Body of pancreas (tissue), 4 donors: ENCODE measurements around the gene RSRC1. TPM values are rescaled to one million over a fixed set of nuclear protein-coding genes. Genes with fewer than 3 reads are reported as not detected.

ENCODE experiments used
- ATAC-seq: fragments of 150-250 bp; one replicate; pipeline ENCODE4 v1.9.1; 2016
- DNase-seq, 4 donors: peaks; one replicate each; pipeline ENCODE4 v3.0.0-alpha.2; 2019
- H3K27ac ChIP-seq, 4 donors: fragments of 200-600 bp; sonication (generic); 1 replicate in 3 of 4; 2 replicates in 1 of 4; pipeline versions ENCODE4 v1.5.1 to v1.6.1; 2016 to 2019; ENCODE audit warnings: mild to moderate bottlenecking in 1 of 4, mixed read lengths in 1 of 4, moderate library complexity in 1 of 4
- H3K27me3 ChIP-seq, 2 donors: fragments of 200-600 bp; sonication (generic); one replicate each; pipeline ENCODE4 v1.6.0; 2016; ENCODE audit warnings: mild to moderate bottlenecking in 1 of 2
- H3K36me3 ChIP-seq, 2 donors: fragments of 200-600 bp; sonication (generic); replicated peaks in 1 of 2; 2 replicates each; pipeline ENCODE4 v1.5.1; 2016; ENCODE audit warnings: low read depth in 2 of 2; ENCODE audit not compliant: insufficient read depth in 1 of 2
- H3K4me1 ChIP-seq: fragments of 200-600 bp; sonication (generic); one replicate; pipeline ENCODE4 v1.6.0; 2016
- H3K4me3 ChIP-seq, 2 donors: fragments of 200-600 bp; sonication (generic); 1 replicate in 1 of 2; 2 replicates in 1 of 2; pipeline ENCODE4 v1.5.1; 2016 to 2019
- H3K9me3 ChIP-seq, 3 donors: fragments of 200-600 bp; sonication (generic); 1 replicate in 2 of 3; 2 replicates in 1 of 3; pipeline ENCODE4 v1.5.1; 2016
- POLR2A ChIP-seq, 3 donors: fragments of 450-650 bp; IDR thresholded peaks; one replicate each; pipeline ENCODE4 v1.6.1; 2016; ENCODE audit warnings: antibody characterized with exemption in 3 of 3, mild to moderate bottlenecking in 2 of 3
- WGBS, 2 donors: methylation state at CpG; one replicate each; pipeline ENCODE4 v1.1.5; 2017; 5-methylcytosine and 5-hydroxymethylcytosine counted together
- intact Hi-C: fragments of 100-400 bp; cut with DNase I; formaldehyde crosslinking; loops from one replicate; pipeline ENCODE4 v1.15.1; 2023
- total RNA-seq, 2 donors: library from RNA; depleted of rRNA; stranded (reverse); fragments of >200 nt; gene quantifications; one replicate each; pipeline ENCODE4 v1.1.0, GENCODE V29; 2016
- TF ChIP-seq, protein P1 (sequence below), 7 experiments: fragments of 450-650 bp in 4 of 7; fragments of 200-600 bp in 3 of 7; sonication (generic) in 3 of 7; IDR thresholded peaks; one replicate each; pipeline ENCODE4 v1.5.1; 2016 to 2019; ENCODE audit warnings: antibody characterized with exemption in 7 of 7

Gene RSRC1
- total RNA-seq, 2 donors from 2014 or later = 18.5 to 21.5 TPM

DNA sequence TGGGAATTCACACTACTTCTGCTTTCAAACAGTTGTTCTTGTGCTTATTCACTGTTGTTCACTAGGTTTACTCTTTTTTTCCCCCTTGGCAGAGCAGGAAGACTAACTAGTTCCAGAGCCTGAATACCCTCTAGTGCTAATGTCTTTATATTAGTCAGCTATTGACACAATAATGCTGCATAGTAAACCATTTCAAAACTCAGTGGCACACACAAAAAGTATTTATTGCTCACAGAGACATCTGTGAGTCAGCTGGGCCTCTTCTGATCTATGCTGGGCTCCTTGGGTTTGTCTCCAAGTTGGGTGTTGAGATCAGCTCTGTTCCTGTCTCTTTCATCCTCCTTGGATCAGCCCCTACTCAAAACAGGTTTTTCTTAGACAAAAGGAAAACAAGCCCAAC is 51.1 kb downstream of the RSRC1 start:
- Histone ChIP-seq H3K27me3 (no peaks in the 10 kb centered on the region), H3K4me3 (no peak overlapping the region), H3K4me1 (no peaks in the 10 kb centered on the region), H3K9me3 (no peaks in the 10 kb centered on the region), H3K36me3 (no peaks in the 10 kb centered on the region), H3K27ac (no peak overlapping the region)
- no peak for ATAC-seq
- TF ChIP-seq POLR2A (IDR thresholded peaks at IDR 0.05) = no peak
- TF ChIP-seq, protein P1, sequence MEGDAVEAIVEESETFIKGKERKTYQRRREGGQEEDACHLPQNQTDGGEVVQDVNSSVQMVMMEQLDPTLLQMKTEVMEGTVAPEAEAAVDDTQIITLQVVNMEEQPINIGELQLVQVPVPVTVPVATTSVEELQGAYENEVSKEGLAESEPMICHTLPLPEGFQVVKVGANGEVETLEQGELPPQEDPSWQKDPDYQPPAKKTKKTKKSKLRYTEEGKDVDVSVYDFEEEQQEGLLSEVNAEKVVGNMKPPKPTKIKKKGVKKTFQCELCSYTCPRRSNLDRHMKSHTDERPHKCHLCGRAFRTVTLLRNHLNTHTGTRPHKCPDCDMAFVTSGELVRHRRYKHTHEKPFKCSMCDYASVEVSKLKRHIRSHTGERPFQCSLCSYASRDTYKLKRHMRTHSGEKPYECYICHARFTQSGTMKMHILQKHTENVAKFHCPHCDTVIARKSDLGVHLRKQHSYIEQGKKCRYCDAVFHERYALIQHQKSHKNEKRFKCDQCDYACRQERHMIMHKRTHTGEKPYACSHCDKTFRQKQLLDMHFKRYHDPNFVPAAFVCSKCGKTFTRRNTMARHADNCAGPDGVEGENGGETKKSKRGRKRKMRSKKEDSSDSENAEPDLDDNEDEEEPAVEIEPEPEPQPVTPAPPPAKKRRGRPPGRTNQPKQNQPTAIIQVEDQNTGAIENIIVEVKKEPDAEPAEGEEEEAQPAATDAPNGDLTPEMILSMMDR (IDR thresholded peaks at IDR 0.05) = no peak
- intact Hi-C loops = no loop called here
- no peak for DNase-seq

DNA sequence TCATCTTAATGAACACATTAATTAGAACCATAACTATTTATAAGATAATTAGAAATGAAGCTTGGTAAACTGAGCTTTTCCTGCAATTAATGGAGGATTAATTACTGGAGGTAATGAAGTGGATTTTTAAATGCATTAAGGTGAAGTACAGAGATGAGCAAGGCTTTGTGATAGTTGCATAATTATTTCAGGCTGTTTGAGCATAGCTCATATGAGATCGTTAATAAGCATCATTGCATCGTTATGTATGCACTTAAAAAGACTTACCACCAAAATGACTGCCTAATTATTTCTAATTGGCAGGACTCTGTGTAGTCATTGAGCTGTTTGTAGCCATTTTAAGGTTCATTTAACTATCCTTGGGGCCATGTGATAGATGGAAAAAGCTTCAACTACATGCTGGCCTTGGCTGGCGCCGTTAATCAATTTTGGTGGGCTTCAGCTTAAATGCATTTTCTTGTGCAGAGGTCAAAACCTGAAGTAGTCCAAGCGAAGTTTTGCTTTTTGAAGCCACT is 55.3 kb downstream of the RSRC1 start:
- 93 to 96% methylated on average over 5 of the region's 5 CpGs for WGBS, 2 donors
- intact Hi-C loops = no loop called here
- no peak overlapping the region for H3K27ac ChIP-seq
- TF ChIP-seq, protein P1 (IDR thresholded peaks at IDR 0.05) = no peak
- no peak for TF ChIP-seq POLR2A (IDR thresholded peaks at IDR 0.05)
- no peaks in the 10 kb centered on the region for H3K9me3 ChIP-seq
- no peak overlapping the region for H3K4me3 ChIP-seq
- H3K4me1 ChIP-seq = peaks cover 6% of the 10 kb centered on the region
- ATAC-seq (no peak), DNase-seq (no peak)
- no peaks in the 10 kb centered on the region for H3K36me3 ChIP-seq
- H3K27me3 ChIP-seq = no peaks in the 10 kb centered on the region

DNA sequence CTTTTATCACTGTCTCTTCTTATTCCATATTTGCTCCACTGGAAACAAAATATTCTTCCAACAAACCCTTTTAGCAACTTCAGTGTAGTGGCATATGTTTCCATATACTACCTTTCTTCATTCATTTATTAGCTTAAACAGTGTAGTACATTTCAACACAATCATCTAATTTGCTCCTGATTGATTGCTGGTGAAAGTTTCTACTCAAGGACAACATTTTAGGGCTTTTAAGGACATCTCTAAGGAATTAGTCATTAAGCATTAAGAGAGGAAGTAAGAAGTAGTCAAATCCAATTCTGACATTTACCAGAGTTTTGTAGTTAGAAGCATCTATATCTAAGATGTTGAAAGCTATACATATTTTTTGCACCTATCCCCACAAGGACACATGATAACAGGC is 55.8 kb downstream of the RSRC1 start:
- Histone ChIP-seq H3K4me1 (peaks cover 6% of the 10 kb centered on the region), H3K4me3 (no peak overlapping the region), H3K27me3 (no peaks in the 10 kb centered on the region), H3K27ac (no peak overlapping the region), H3K9me3 (no peaks in the 10 kb centered on the region), H3K36me3 (no peaks in the 10 kb centered on the region)
- ATAC-seq (no peak), DNase-seq (no peak)
- intact Hi-C loops = no loop called here
- TF ChIP-seq, protein P1 (IDR thresholded peaks at IDR 0.05) = no peak
- TF ChIP-seq POLR2A (IDR thresholded peaks at IDR 0.05) = no peak

DNA sequence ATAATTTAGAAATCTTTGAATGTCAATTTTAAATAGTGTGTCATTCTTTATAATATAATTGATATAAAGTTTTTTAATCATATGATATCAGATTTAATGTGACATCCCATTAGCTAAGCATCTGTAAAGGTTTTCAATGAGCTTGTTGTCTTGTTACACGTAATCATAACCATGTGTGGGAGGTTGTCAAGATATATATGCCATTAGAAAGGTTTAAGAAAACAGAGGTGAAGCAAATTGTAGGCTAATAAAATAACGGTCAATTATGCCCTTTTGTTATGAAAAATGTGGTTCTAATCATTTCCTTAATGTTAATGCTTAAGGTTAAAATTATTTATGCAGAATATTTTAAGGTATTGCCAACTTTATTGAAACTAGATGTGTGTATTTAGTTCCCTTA is 56.3 kb downstream of the RSRC1 start:
- no peak overlapping the region for H3K27ac ChIP-seq
- intact Hi-C loops = no loop called here
- DNase-seq = no peak
- 84 to 89% methylated on average over 2 of the region's 2 CpGs for WGBS, 2 donors
- H3K36me3 ChIP-seq = no peaks in the 10 kb centered on the region
- no peak for TF ChIP-seq POLR2A (IDR thresholded peaks at IDR 0.05)
- TF ChIP-seq, protein P1 (IDR thresholded peaks at IDR 0.05) = no peak
- peaks cover 6% of the 10 kb centered on the region for H3K4me1 ChIP-seq
- no peak for ATAC-seq
- no peaks in the 10 kb centered on the region for H3K9me3 ChIP-seq
- no peak overlapping the region for H3K4me3 ChIP-seq
- no peaks in the 10 kb centered on the region for H3K27me3 ChIP-seq

DNA sequence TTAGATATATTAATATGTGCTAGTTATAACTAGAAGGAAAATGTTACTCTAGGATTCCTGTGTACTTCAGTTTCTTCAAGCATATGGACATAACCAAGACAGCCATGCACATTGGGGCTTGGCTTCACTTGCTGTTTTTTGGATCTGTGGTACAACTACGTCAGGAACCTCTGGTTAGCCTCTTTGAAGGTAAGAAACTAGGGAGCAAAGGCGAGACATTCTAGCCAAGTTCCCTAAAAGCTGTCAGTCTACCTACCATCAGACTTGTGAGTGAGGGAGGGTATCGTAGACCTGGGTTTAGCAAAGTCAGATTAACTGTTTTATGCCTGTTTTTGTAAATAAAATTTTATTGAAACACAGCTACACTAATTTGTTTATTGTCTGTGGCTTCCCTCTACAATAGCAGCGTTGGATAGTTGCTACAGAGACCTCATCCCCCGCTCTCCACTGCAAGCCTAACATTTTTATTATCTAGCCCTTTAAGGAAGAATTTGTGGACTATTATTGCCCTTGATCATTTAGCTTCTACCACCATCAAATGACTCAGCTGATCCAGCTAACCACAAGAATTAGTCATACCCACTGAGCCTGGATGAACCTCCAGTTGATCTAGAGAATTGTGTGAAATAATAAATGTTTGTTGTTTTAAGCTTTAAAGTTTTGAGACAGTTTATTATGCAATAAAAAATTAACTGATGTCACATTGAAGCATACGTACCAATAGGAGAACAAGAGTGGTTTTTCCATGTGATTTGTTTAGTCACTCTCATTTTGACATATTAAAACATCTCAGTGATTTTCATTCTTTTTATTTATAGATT is 58.1 kb downstream of the RSRC1 start:
- DNase-seq = peak in 1 of 4 donors; percentile 7
- 74 to 81% methylated on average over 6 of the region's 6 CpGs for WGBS, 2 donors
- H3K4me1 ChIP-seq = peaks cover 6% of the 10 kb centered on the region
- H3K36me3 ChIP-seq = no peaks in the 10 kb centered on the region
- no peak overlapping the region for H3K4me3 ChIP-seq
- no peak overlapping the region for H3K27ac ChIP-seq
- no peaks in the 10 kb centered on the region for H3K9me3 ChIP-seq
- no peaks in the 10 kb centered on the region for H3K27me3 ChIP-seq
- ATAC-seq = no peak
- intact Hi-C loops = no loop called here
- TF ChIP-seq POLR2A (IDR thresholded peaks at IDR 0.05) = no peak
- TF ChIP-seq, protein P1 (IDR thresholded peaks at IDR 0.05) = no peak
